ENCODE results near the gene PPP1R1C.

- TF ChIP-seq CTCF (conservative IDR thresholded peaks at IDR 0.05; ENCODE audit: low read depth in 2 of 2) = no peak
- TF ChIP-seq EZH2 (IDR thresholded peaks at IDR 0.05; ENCODE audit: low read depth, unreplicated experiment) = no peak
- no peak for TF ChIP-seq EZH2phosphoT487 (IDR thresholded peaks at IDR 0.05; ENCODE audit: unreplicated experiment)
- TF ChIP-seq JUNB (IDR thresholded peaks at IDR 0.05; ENCODE audit: unreplicated experiment) = no peak
- no peak for TF ChIP-seq POLR2AphosphoS5 (IDR thresholded peaks at IDR 0.05; ENCODE audit: low read depth)
- TF ChIP-seq CREB1 (CRISPR knock-in tag; IDR thresholded peaks at IDR 0.05; ENCODE audit: low read depth) = no peak
- no peak for TF ChIP-seq REST (IDR thresholded peaks at IDR 0.05; ENCODE audit: unreplicated experiment)
- TF ChIP-seq STAT1 (IDR thresholded peaks at IDR 0.05; ENCODE audit: unreplicated experiment) = no peak
- no peak for TF ChIP-seq NANOG (IDR thresholded peaks at IDR 0.05; ENCODE audit: borderline replicate concordance)
- no peak for TF ChIP-seq ZNF462 (CRISPR knock-in tag; IDR thresholded peaks at IDR 0.05)
- TF ChIP-seq ETS1 (IDR thresholded peaks at IDR 0.05) = no peak
- TF ChIP-seq ZNF114 (CRISPR knock-in tag; IDR thresholded peaks at IDR 0.05) = no peak
Observed at GRCh38 chr2:181984060-181984459, 1.6 kb upstream of the PPP1R1C start.

Measured in GM23338 (cell line).